Pulmonary artery endothelial cell (primary cell): ENCODE results near the gene GJB4. TPM values are rescaled to one million over a fixed set of nuclear protein-coding genes. Genes with fewer than 3 reads are reported as not detected.
"Not testable (repeated sequence)": the region's sequence is repeated elsewhere in the genome, so short reads cannot be mapped to it uniquely, and the experiment has no call there.

Source experiments
- DNase-seq: peaks from one replicate; pipeline ENCODE4 v3.0.0-alpha.2; 2011; ENCODE audit warnings: low read depth, low spot score
- total RNA-seq: library from RNA; depleted of rRNA; stranded (reverse); fragments of >200 nt; gene quantifications from 2 replicates; pipeline ENCODE4 v1.2.3, GENCODE V29; 2014

Gene GJB4
- not detected in 2 replicates for total RNA-seq

- DNase-seq: no peak
These were observed at the start of gene GJB4 for GRCh38 chr1:34759503-34760357. Gene GJB4, plus strand, starts transcription at chr1:34759740. Its CDS starts 1,515 bp downstream, at chr1:34761255.

GRCh38 chr1:34710812-34711211 lies 48.7 kb upstream of the GJB4 start:
- DNase-seq: no peak

- DNase-seq: no peak
These were observed 48.1 kb upstream of the GJB4 start for GRCh38 chr1:34711485-34711884.

- DNase-seq: no peak
These were observed 47.4 kb upstream of the GJB4 start for GRCh38 chr1:34712007-34712688.

- no peak for DNase-seq
These were observed 46.1 kb upstream of the GJB4 start for GRCh38 chr1:34713443-34713842.

- no peak for DNase-seq
These were observed 45.2 kb upstream of the GJB4 start for GRCh38 chr1:34714386-34714785.

- DNase-seq: no peak
These were observed 44.4 kb upstream of the GJB4 start for GRCh38 chr1:34715139-34715538.

GRCh38 chr1:34721241-34721640 lies 38.3 kb upstream of the GJB4 start:
- no peak for DNase-seq

- DNase-seq: no peak
These were observed 37.7 kb upstream of the GJB4 start for GRCh38 chr1:34721646-34722355.

GRCh38 chr1:34726861-34727260 lies 32.7 kb upstream of the GJB4 start:
- DNase-seq: no peak

GRCh38 chr1:34730485-34730884 lies 29.1 kb upstream of the GJB4 start:
- DNase-seq: no peak

GRCh38 chr1:34732831-34733230 lies 26.7 kb upstream of the GJB4 start:
- not testable (repeated sequence) for DNase-seq

- DNase-seq: no peak
These were observed 22.8 kb upstream of the GJB4 start for GRCh38 chr1:34736692-34737091.

- not testable (repeated sequence) for DNase-seq
These were observed 22.3 kb upstream of the GJB4 start for GRCh38 chr1:34737236-34737635.

GRCh38 chr1:34739613-34740012 lies 19.9 kb upstream of the GJB4 start:
- no peak for DNase-seq

GRCh38 chr1:34740161-34740868 lies 19.2 kb upstream of the GJB4 start:
- DNase-seq: no peak

- DNase-seq: peak; percentile 11
These were observed 16.8 kb upstream of the GJB4 start for GRCh38 chr1:34742667-34743270.

GRCh38 chr1:34743775-34744174 lies 15.8 kb upstream of the GJB4 start:
- DNase-seq: no peak

- DNase-seq: no peak
These were observed 14.7 kb upstream of the GJB4 start for GRCh38 chr1:34744851-34745250.

- DNase-seq: no peak
These were observed 13.9 kb upstream of the GJB4 start for GRCh38 chr1:34745666-34746065.

- no peak for DNase-seq
These were observed 13.4 kb upstream of the GJB4 start for GRCh38 chr1:34746101-34746500.
